NCI-H446 (cell line): ENCODE data around the gene UNC5C.

Source experiments
- DNase-seq, 2 experiments: peaks; one replicate each; lab custom pipeline; 2025; lab: John Stamatoyannopoulos, UW

Gene UNC5C

DNA sequence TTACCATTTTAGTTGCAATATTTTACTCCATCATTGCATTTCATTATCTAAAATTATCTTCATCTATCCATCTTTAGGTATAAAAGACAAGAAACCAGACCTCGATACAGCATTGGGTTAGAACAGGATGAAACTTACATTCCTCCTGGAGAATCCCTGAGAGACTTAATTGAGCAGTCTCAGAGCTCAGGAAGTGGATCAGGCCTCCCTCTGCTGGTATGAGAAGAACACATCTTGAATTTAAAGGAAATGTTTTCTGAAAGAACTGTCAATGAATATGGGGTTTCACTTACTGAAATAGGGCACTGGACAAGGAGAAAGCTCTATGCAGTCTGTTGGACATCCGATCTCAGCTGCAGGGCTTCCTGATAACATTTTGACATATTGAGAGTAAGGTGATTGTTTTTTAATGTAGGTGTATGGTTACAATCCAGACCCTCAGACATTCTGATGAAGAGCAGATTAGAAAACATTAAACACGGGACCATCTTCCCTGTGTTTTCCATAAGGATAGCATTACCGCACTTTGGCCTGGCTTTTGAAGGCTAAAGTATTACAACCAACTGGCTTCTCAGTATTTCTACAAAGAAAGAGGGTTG lies 423.8 kb downstream of the UNC5C start:
- DNase-seq = peak; percentile 14 to 38

- DNase-seq = no peak
Measured at GRCh38 chr4:95122001-95122400, 426.8 kb downstream of the UNC5C start.

DNA sequence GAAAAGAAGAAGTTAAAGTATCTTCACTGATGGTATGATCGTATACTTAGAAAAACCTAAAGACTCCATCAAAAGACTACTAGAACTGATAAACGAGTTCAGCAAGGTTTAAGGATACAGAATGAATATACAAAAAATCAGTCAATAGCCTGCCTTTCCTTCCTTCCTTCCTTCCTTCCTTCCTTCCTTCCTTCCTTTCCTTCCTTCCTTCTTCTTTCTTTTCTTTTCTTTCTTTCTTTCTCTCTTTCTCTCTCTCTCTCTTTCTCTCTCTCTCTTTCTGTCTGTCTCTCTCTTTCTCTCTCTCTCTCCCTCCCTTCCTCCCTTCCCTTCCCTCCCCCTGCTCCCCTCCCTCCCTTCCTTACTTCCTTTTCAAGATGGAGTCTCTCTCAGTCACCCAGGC lies 428.3 kb downstream of the UNC5C start:
- no peak for DNase-seq

- DNase-seq = no peak
Measured at GRCh38 chr4:95118497-95118896, 430.3 kb downstream of the UNC5C start.

DNA sequence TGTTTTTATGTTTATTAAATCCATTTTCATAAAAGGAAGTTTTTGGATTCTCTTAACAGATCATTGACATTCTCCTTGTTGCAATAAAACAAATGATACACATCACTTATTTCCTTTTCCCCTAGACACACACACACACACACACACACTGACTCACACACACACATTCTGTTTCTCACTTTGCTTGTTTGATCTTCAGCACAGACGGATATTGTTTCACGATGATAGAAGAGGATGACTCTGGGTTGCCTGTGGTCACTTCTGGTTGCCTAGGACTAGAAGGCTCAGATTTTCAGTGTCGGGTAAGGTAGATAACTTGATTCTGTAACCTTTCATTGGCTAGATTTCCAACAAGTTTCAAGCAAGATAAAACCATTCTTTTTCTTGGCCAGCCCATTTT lies 434.3 kb downstream of the UNC5C start:
- no peak for DNase-seq
